GM23338 (cell line): ENCODE measurements around the gene ACOT8. TPM values are rescaled to one million over a fixed set of nuclear protein-coding genes. Genes with fewer than 3 reads are reported as not detected.

Experiments used
- ATAC-seq: fragments of 200-7000 bp; cut with Tn5 transposase; 3 replicates; pipeline ENCODE4 v1.9.1; 2020
- DNase-seq: peaks from one replicate; pipeline ENCODE4 v3.0.0-alpha.2; 2015; ENCODE audit warnings: low spot score
- H2AFZ ChIP-seq: fragments of 200-600 bp; sonication (generic); 2 replicates; pipeline ENCODE4 v1.8.0; 2016; ENCODE audit warnings: antibody characterized with exemption, mild to moderate bottlenecking, moderate library complexity
- H3F3A ChIP-seq: fragments of 200-600 bp; sonication (generic); replicated peaks from 2 replicates; pipeline ENCODE4 v1.8.0; 2017; ENCODE audit warnings: antibody characterized with exemption, mixed run types, low read depth
- H3K27ac ChIP-seq: fragments of 200-600 bp; sonication (generic); 2 replicates; pipeline ENCODE4 v1.6.1; 2016; ENCODE audit warnings: low read depth
- H3K27me3 ChIP-seq: fragments of 200-600 bp; sonication (generic); 2 replicates; pipeline ENCODE4 v1.8.0; 2016; ENCODE audit warnings: mild to moderate bottlenecking, mixed run types, moderate library complexity; ENCODE audit not compliant: insufficient read depth
- H3K36me3 ChIP-seq: fragments of 200-600 bp; sonication (generic); 2 replicates; pipeline ENCODE4 v1.8.0; 2016; ENCODE audit warnings: mild to moderate bottlenecking; ENCODE audit not compliant: insufficient read depth
- H3K4me1 ChIP-seq: fragments of 200-600 bp; sonication (generic); 2 replicates; pipeline ENCODE4 v1.8.0; 2016; ENCODE audit warnings: mild to moderate bottlenecking, moderate library complexity; ENCODE audit not compliant: insufficient read depth
- H3K4me2 ChIP-seq: fragments of 200-600 bp; sonication (generic); 2 replicates; pipeline ENCODE4 v1.7.1; 2017; ENCODE audit warnings: mixed run types
- H3K4me3 ChIP-seq: fragments of 200-600 bp; sonication (generic); 2 replicates; pipeline ENCODE4 v1.6.1; 2016; ENCODE audit warnings: mixed run types
- H3K79me2 ChIP-seq: fragments of 200-600 bp; sonication (generic); replicated peaks from 2 replicates; pipeline ENCODE4 v1.8.0; 2017; ENCODE audit warnings: mild to moderate bottlenecking; ENCODE audit not compliant: insufficient read depth
- H3K9me2 ChIP-seq: fragments of 200-600 bp; sonication (generic); 2 replicates; pipeline ENCODE4 v1.8.0; 2017; ENCODE audit not compliant: insufficient read depth
- H4K20me1 ChIP-seq: fragments of 200-600 bp; sonication (generic); replicated peaks from 2 replicates; pipeline ENCODE4 v1.8.0; 2017; ENCODE audit warnings: mild to moderate bottlenecking; ENCODE audit not compliant: insufficient read depth
- H3K27ac Mint-ChIP-seq: 2 replicates; pipeline ENCODE4 v1.8.0; 2020; ENCODE audit warnings: inconsistent platforms, mild to moderate bottlenecking, moderate library complexity, mixed read lengths
- H3K27me3 Mint-ChIP-seq: 3 replicates; pipeline ENCODE4 v1.8.0; 2022; ENCODE audit warnings: low read depth, mild to moderate bottlenecking, moderate library complexity, mixed read lengths, inconsistent platforms; ENCODE audit not compliant: insufficient read depth, poor library complexity
- H3K36me3 Mint-ChIP-seq: 3 replicates; pipeline ENCODE4 v1.8.0; 2021; ENCODE audit warnings: low read depth, mild to moderate bottlenecking, inconsistent platforms, moderate library complexity, mixed read lengths
- H3K4me1 Mint-ChIP-seq: 3 replicates; pipeline ENCODE4 v1.8.0; 2020; ENCODE audit warnings: mild to moderate bottlenecking, inconsistent platforms, mixed read lengths
- H3K4me3 Mint-ChIP-seq: 3 replicates; pipeline ENCODE4 v1.8.0; 2021; ENCODE audit warnings: moderate library complexity, mild to moderate bottlenecking, inconsistent platforms, mixed read lengths
- H3K9me3 Mint-ChIP-seq: 3 replicates; pipeline ENCODE4 v1.8.0; 2020; ENCODE audit warnings: moderate library complexity, mild to moderate bottlenecking, inconsistent platforms, mixed read lengths
- CREB1 ChIP-seq: fragments of 250-450 bp; sonication (Bioruptor Pico); IDR thresholded peaks from 2 replicates; pipeline ENCODE4 v1.5.0; 2020; ENCODE audit warnings: low read depth, mild to moderate bottlenecking, moderate library complexity
- CTCF ChIP-seq, 2 experiments: fragments of 200-600 bp in 1 of 2; sonication (generic) in 1 of 2; conservative IDR thresholded peaks; 2 replicates each; pipeline versions ENCODE4 v1.5.1 to v1.6.1; 2016 to 2017; ENCODE audit warnings: antibody characterized with exemption in 2 of 2, low read depth in 2 of 2, mild to moderate bottlenecking in 2 of 2, moderate library complexity in 1 of 2
- ETS1 ChIP-seq: IDR thresholded peaks from 2 replicates; pipeline ENCODE4 v1.6.1; 2016; ENCODE audit warnings: antibody characterized with exemption
- EZH2 ChIP-seq: fragments of 200-600 bp; sonication (generic); IDR thresholded peaks from one replicate; pipeline ENCODE4 v1.8.0; 2017; ENCODE audit warnings: antibody characterized with exemption, mild to moderate bottlenecking, low read depth; ENCODE audit not compliant: unreplicated experiment
- EZH2phosphoT487 ChIP-seq: fragments of 200-600 bp; sonication (generic); IDR thresholded peaks from one replicate; pipeline ENCODE4 v1.8.1; 2018; ENCODE audit warnings: antibody characterized with exemption; ENCODE audit not compliant: unreplicated experiment
- JUNB ChIP-seq: IDR thresholded peaks from one replicate; pipeline ENCODE4 v1.6.1; 2016; ENCODE audit warnings: antibody characterized with exemption; ENCODE audit not compliant: unreplicated experiment
- NANOG ChIP-seq: IDR thresholded peaks from 2 replicates; pipeline ENCODE4 v1.6.1; 2016; ENCODE audit warnings: antibody characterized with exemption, borderline replicate concordance
- POLR2AphosphoS5 ChIP-seq: IDR thresholded peaks from 2 replicates; pipeline ENCODE4 v1.6.1; 2016; ENCODE audit warnings: antibody characterized with exemption, low read depth
- REST ChIP-seq: IDR thresholded peaks from one replicate; pipeline ENCODE4 v1.6.1; 2018; ENCODE audit warnings: antibody characterized with exemption; ENCODE audit not compliant: unreplicated experiment
- STAT1 ChIP-seq: IDR thresholded peaks from one replicate; pipeline ENCODE4 v1.6.1; 2016; ENCODE audit warnings: antibody characterized with exemption; ENCODE audit not compliant: unreplicated experiment
- ZNF114 ChIP-seq: fragments of 250-450 bp; sonication (Bioruptor Pico); IDR thresholded peaks from 2 replicates; pipeline ENCODE4 v1.5.0; 2020; ENCODE audit warnings: mild to moderate bottlenecking, moderate library complexity
- ZNF331 ChIP-seq: fragments of 250-450 bp; sonication (Bioruptor Pico); IDR thresholded peaks from 2 replicates; pipeline ENCODE4 v1.5.0; 2020; ENCODE audit warnings: low read depth, mild to moderate bottlenecking, moderate library complexity
- ZNF462 ChIP-seq: fragments of 250-450 bp; sonication (Bioruptor Pico); IDR thresholded peaks from 2 replicates; pipeline ENCODE4 v1.5.0; 2020; ENCODE audit warnings: mild to moderate bottlenecking, moderate library complexity
- polyA plus RNA-seq: library from polyadenylated mRNA; unstranded; fragments of >200 nt; fragmentation: Nextera tagmentation; extraction: Ambion mirVana; gene quantifications from 2 replicates; pipeline ENCODE4 v1.2.1, GENCODE V29; 2016
- total RNA-seq: library from RNA; depleted of rRNA; stranded (reverse); fragments of >200 nt; shearing (Covaris generic); gene quantifications from 2 replicates; pipeline ENCODE4 v1.2.3, GENCODE V29; 2014

Gene ACOT8
- total and polyA plus RNA-seq, 2 experiments from 2014 or later: 42.0 to 75.2 TPM

GRCh38 chr20:45835825-45836224 lies 21.4 kb downstream of the ACOT8 start:
- Mint-ChIP-seq H3K4me1 (peaks cover 12% of the 10 kb centered on the region), H3K27ac (no peak overlapping the region), H3K9me3 (no peaks in the 10 kb centered on the region), H3K36me3 (peaks cover 18% of the 10 kb centered on the region; the same call in 2 of the 3 replicates), H3K27me3 (peaks cover 12% of the 10 kb centered on the region), H3K4me3 (peak overlapping the region; percentile 77; the same call in 2 of the 3 replicates)
- peaks cover 13% of the 10 kb centered on the region for H4K20me1 ChIP-seq
- peak overlapping the region; percentile 85; the same call in 1 of the 2 replicates for H3K4me2 ChIP-seq
- peaks cover 20% of the 10 kb centered on the region; the same call in 1 of the 2 replicates for H3K4me1 ChIP-seq
- no peak overlapping the region for H3K4me3 ChIP-seq
- H3K79me2 ChIP-seq: 0 out of 2 replicates have a peak, but pooled peaks cover 3% of the 10 kb centered on the region
- no peak overlapping the region for H2AFZ ChIP-seq
- no peak overlapping the region; the same call in 1 of the 2 replicates for H3K27ac ChIP-seq
- H3K9me2 ChIP-seq: no peaks in the 10 kb centered on the region
- no peaks in the 10 kb centered on the region for H3K36me3 ChIP-seq
- peaks cover 15% of the 10 kb centered on the region for H3F3A ChIP-seq
- TF ChIP-seq JUNB: no peak
- no peak for TF ChIP-seq REST
- TF ChIP-seq ZNF462 (CRISPR knock-in tag): no peak
- no peak for TF ChIP-seq CTCF (conservative IDR thresholded peaks at IDR 0.05; ENCODE audit: low read depth in 2 of 2)
- no peak for TF ChIP-seq EZH2phosphoT487
- TF ChIP-seq ETS1: no peak
- no peak for TF ChIP-seq POLR2AphosphoS5
- no peak for TF ChIP-seq EZH2
- TF ChIP-seq ZNF331 (CRISPR knock-in tag): no peak
- TF ChIP-seq ZNF114: no peak
- no peak for TF ChIP-seq STAT1
- no peak for TF ChIP-seq NANOG
- TF ChIP-seq CREB1 (CRISPR knock-in tag): no peak
- DNase-seq (no peak), ATAC-seq (no peak)
- no peaks in the 10 kb centered on the region for H3K27me3 ChIP-seq
